ENCODE results near the gene PGRMC2. TPM values are rescaled to one million over a fixed set of nuclear protein-coding genes. Genes with fewer than 3 reads are reported as not detected.

The PGRMC2 gene
- total and polyA plus RNA-seq, 2 of the 8 experiments (the other 6 are each of a cell fraction or from before 2014, with no cell fraction given), result 9.5 to 85.3 TPM

- TF ChIP-seq NRF1 (IDR thresholded peaks at IDR 0.05; ENCODE audit: low read depth, low read length) (no peak), TAF1 (IDR thresholded peaks at IDR 0.05; ENCODE audit: low read depth, low read length) (no peak), CBX5 (IDR thresholded peaks at IDR 0.05; ENCODE audit: low read depth, low read length) (no peak), PHF8 (conservative IDR thresholded peaks at IDR 0.05; ENCODE audit: low read depth, low read length) (no peak), SIRT6 (IDR thresholded peaks at IDR 0.05; ENCODE audit: low read length) (no peak), MAFK (IDR thresholded peaks at IDR 0.05; ENCODE audit: low read depth, low read length) (no peak)
Observed at GRCh38 chr4:128241981-128242380, 45.6 kb downstream of the PGRMC2 start (continued).
